Effector CD4-positive, alpha-beta T cell (primary cell): Measurements from ENCODE around the gene RSKR.
A peak's percentile ranks its signal among the peaks of the same experiment; 100 is the strongest.
"Not testable (repeated sequence)": the region's sequence is repeated elsewhere in the genome, so short reads cannot be mapped to it uniquely, and the experiment has no call there.

Experiments
- DNase-seq: peaks from one replicate; pipeline ENCODE4 v3.0.0-alpha.2; 2020

Gene RSKR

DNA sequence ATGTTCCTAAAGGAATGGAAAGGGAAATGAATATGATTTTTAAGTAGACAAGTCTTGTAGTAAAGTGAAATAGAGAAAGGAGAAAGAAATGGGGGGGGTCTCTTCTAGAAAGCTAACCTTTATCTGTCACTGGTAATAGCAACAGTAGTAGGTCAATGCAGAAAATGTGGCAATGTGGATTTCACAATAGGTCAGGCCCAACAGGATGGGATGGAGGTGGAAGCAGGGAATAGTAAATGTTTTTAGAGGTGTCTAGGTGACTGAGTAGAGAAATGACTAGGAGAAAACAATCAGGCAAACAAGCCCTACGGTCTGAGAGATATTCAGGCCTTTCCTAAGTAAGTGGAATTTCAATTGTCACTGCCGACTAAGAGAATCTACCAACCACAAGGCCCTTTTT lies 6.0 kb upstream of the RSKR start:
- no peak for DNase-seq

DNA sequence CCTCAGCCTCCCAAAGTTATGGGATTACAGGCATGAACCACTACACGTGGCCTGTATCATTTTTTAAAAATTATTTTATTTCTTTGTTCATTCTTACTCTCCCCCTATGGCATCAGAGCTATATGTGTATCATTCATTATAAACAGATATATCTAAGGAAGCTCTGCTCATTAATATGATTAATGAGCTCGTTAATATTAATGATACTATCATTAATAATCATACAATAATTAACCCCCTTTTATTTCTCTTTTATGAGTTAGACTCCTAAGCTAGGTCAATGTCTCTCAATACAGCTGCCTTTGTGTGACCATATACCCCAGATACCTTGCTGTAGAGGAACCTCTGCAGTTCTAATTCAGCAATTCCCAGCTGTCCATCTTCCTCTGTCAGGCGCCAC lies 4.5 kb upstream of the RSKR start:
- DNase-seq, result no peak

DNA sequence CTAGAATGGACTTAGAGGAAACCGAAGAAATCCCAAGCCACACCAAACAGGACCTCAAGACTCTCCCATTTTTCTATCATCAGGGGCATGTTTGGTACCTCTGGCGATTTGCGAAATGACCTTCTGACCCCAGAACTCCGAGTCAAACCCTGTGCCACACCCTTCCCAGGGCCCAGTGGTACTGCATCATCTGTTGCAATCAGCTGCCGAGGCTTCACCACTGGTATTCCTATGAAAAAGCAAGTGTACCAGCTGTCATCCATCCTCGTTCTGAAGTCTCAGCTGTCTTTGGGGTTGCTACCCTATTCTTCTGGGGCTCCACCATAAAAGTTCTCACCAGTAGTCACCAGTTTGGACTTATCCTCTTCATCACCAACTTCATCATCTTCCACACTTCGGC lies 2.3 kb upstream of the RSKR start:
- DNase-seq, result no peak

DNA sequence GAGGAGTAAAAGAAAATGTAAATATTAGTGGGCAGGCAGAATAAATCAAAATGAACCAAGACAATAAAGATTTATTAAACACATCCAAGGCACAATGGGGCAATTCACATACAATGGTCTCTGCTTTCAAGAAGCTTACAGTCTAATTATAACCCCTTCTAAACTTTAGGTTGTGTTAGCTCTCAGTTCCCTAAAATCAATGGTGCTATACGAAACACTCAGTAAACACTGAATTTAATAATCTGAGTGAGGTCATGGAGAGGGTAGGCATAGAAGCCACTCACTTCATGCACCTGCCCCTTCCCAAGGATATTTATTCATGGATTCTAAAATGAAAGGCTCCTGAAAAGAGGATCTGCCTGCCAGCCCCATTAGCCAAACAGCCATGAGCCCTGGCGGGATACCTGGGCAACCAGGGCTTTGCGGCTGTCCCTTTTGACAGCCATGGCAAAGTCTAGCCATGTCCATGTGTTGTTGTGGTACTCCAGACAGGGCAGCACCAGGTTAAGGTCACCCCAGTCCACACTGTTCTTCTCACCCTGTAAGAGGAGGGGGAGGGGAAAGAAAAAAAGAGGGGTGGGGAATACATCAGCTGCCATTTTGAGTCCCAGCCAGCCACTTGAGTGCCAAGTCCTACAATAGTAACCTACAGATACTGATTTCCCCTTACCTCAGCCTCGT lies 1.4 kb upstream of the RSKR start:
- DNase-seq, result no peak

DNA sequence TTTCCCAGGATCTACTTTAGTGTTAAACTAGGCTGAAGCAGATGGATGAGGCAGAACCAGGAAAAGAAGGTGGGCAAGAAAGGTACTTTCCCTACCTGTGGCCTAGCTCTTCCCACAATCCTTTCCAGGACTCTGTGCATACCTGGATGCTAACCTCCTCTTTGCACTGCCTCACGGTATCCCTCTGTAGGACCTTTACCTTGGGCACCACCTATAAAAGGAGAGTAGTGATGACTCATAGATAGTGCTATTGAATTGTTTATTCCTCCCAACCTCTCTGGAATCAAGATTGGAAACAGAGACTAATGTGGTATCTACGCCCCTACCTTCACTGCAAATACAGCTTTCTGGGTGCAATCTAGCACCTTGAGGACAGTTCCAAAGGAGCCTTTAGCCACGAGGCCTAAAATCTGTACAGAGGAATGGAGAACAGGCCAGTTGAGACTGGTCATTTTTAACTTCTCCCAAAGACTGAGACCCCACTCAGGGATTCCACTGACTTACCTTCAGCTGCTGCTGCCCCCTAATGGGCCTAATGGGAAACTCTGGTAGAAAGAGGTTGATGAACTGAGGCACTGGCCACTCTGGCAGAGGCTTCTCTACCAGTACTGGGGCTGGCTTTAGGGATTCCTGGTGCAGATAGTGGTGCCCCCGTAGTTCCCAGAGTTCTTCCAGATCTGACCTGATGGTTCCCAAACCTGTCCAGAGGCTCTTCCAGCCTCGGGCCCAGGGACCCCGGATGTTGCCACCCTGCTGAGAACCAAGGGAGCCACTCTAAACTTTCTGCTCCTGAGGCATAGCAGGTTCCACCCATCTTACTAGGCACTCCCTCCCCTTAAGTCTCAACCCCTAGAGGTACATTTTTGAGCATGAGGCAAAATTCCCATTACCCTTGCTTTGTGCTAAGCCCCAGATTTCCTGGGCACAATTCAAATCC lies 781 bp downstream of the RSKR start:
- DNase-seq, result peak; percentile 29

DNA sequence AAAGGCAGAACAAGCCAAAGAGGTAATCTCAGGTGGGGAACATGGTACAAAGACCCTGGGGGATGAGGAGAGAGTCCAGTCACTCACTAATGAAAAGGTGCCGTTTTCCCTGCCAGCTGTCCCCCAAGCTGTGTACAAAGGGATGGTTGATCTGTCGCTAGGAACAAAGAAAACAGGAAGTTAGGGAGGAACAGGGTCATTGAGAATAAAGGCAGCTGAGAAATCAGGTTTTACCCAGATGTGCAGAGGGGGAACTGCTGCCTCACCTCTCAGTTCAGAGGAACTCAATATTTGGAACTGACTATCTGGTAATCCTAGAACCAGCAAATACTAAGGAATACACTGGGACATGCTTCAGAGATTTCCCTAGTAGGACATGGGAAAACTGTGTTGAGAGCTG lies 1.5 kb downstream of the RSKR start:
- no peak for DNase-seq

DNA sequence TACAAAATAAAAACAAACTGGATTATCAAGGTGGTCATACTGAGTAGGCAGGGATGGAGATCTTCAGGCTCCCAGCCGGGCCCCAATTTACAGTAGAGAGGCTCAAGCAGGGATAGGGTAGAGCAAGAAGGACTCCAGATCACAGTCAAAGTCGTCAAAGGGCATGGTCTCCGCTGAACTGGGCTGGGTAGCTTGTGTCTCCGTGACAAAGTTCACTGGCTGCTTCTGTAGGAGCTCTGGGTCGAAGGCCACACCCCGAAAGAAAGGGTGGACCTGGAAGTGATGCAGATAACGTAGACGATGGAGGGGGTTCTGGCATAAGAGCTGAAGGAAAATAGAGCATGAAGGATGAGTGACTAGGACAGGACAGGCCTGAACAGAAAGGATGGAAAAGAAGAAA lies 3.6 kb downstream of the RSKR start:
- no peak for DNase-seq

DNA sequence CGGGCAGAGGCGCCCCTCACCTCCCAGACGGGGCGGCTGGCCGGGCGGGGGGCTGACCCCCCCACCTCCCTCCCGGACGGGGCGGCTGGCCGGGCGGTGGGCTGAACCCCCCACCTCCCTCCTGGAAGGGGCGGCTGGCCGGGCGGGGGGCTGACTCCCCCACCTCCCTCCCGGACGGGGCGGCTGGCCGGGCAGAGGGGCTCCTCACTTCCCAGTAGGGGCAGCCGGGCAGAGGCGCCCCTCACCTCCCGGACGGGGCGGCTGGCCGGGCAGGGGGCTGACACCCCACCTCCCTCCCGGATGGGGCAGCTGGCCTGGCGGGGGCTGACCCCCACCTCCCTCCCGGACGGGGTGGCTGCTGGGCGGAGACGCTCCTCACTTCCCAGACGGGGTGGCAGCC lies 10.0 kb downstream of the RSKR start:
- not testable (repeated sequence) for DNase-seq

DNA sequence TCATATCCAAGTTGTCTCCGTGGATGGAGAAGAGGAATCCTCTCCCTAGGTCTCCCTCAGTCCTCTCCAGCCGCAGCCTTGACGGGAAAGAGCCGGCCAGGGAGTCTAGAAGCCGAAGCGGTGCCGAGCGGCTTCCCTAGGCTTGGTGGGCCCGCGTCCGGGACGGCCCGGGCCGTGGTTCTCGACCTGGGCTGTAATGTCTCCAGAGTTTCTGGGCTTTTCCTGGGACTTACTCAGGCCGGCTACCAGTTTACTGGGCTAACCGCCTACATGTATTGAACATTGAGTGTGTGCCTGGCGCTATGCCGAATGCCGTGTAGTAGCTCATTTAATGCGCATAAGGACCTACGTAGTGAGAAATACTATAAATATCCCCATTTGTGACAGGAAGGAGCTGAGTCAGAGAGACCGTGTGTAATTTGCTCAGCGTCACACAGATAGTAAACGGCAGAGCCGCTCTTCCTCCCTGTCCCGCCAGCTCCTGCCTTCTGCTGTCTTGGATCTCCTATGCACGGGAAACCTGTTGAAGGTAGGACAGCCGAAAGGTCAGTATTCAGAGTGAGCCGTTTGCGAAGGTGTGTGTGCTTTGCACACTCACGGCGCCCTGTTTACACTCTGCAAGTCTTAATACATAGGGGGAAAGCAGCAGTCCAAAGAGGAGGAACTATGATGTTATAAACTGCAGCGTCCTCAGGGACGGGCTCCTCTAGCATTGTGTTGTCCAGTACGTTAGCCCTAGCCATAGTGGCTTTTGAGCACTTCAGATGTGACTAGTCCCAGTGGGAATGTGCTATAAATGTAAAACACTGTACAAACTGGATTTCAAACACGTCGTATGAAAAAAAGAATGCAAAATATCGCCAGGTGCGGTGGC lies 14.4 kb downstream of the RSKR start:
- peak; percentile 52 for DNase-seq

DNA sequence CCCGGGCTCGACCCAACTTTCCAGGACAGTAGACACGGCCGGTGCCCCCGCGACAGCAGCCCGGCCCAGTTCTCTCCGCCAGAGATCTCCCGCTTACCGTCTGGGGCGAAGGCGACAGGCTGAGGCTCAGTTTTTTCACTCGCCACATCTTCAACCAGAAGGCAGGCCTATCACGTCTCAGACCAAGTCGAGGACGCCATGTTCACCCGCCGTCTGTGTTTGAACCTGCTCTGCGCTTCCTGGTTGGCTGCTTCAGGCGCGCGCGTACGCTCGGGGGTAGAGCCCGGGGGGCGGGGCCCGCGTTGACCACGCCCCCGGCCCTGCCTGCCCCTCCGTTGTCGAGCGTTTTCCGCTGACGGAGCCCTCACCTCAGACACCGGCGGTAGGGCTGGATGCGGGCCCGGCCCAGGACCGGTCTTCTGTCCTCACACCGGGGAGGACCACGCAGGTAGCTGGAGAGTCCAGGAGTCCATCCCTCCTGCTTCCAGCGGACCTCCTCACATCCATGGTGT lies 15.1 kb downstream of the RSKR start, which contains the start of gene SPAG5:
Gene SPAG5, minus strand, starts transcription at position 227 of the 512 bp plus-strand sequence. Its CDS starts 79 bp downstream, at position 148.
- DNase-seq, result peak; percentile 92

DNA sequence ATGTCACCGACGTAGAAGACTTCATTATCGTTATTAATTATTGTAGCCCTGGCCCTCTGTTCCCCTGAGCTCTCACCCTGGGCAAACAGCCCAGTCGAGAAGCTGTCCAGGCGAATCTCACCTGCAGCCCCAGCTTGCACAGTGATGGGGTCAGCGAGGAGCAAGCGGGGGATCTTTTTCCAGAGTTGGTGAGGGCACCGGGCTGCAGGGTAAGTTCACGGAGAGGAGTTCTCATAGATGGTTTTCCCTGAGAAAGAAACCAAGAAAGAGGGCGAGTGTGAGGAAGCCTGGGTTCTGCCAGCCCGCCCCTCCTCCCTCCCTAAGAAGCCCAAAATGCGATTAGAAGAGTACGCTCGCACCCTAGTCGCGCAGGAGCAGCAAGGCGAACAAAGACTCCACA lies 15.6 kb downstream of the RSKR start:
- DNase-seq, result no peak

DNA sequence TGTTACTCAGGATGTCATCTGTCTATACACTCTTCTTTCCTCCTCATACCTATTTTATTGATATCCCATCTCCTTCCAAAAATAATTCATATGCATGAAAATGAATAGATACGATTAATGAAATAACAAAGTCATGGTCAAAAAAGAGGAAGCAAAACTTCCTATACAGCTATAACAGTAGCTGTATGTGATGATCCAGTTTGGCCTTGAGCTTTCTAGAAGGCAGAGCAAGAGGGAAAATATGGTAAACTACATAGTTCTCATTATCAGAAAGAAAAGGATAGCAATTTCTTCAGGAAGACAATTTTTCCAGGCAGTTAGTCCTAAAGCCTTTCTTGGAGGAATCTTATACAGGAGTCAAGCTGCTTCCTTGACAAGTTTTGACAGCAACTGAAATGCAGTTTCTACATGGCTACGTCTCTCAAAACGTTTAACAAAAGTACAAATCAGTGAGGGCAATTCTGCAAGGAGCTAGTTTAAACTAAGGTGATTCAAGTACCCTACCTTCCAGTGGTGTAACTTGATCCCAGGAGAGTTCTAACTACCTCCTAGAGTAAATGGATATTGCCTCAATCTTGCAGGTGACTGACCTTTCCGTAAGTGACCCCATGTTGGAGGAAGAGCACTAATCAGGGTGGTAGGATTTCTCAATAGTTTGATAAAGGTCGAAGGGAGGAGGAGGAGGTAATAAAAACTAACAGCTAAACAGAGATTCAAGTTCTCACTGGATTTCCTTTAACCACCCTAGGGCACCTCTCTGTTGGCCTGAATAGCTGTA lies 16.2 kb downstream of the RSKR start:
- DNase-seq, result no peak

DNA sequence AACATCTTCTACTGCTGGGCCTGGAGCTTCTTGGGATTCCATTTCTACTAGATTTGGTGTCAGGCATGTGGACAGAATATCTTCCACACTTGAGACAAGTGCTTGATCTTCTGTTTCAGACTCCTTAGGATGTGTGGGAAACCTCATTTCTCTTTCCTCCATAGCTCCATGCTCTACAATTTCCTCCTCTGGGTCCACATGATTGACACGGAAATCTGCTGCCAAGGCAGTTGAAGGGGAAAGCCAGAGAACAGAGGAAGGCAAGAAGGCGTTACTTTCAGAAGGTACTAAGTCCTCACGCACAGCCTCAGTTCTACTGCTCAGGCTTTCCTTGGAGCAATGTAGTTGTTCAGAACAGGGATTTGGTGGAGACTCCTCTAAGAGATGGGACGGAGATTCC lies 21.7 kb downstream of the RSKR start:
- no peak for DNase-seq

DNA sequence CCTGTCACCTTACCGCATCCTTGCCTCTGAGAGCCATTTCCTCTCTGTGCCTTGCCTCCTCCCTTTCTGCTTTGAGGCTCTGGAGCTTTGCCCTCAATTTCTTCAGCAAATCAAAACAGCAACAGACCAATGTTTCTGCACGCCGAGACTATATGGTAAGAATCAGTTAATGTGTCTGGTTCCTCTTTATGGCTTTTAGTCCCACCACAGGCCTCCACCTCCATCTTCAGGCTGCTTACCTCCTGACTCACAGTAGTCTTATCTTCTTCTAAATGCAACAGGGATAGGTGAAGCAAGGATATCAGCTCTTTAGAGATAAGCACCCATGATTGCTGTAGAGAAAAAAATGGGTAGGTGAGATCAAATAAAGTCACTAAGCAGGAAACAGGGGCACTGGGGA lies 28.1 kb downstream of the RSKR start:
- no peak for DNase-seq

DNA sequence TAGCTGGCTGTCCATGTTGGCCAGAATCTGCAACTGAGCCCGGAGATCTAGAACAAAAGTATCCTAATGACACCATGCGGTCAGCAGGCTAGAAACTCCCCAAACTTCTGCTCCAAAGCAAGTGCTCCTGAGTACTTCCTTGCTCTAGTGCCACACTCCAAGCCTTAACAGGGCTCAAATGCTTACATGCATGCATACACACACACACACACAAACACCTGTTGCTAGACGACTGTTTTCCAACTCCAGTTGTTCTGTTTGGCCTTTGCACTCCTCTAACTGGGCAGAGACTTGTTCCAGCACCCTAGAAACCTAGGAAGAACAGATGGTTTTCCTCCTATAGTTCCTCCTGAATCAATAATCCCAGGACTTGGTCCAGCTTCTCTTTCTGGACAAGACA lies 29.6 kb downstream of the RSKR start:
- DNase-seq, result no peak

DNA sequence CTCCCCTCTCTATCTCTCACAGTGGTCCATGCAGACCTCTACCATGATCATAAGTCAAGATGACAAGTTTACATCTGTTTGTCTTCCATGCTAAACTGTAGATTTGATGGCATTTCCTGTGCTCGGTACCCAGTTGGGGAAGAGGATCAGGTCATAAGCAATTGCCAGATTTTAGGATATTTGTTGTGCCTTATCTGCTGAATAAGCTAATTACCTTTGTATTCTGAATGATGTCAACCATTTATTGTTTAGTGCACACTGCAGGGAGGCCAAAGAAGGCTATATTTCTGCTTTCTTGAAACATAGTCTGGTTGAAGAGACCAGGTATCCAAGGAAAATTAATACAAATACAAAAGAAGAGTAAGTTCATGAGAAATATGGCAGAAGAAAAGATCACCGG lies 31.5 kb downstream of the RSKR start:
- no peak for DNase-seq

DNA sequence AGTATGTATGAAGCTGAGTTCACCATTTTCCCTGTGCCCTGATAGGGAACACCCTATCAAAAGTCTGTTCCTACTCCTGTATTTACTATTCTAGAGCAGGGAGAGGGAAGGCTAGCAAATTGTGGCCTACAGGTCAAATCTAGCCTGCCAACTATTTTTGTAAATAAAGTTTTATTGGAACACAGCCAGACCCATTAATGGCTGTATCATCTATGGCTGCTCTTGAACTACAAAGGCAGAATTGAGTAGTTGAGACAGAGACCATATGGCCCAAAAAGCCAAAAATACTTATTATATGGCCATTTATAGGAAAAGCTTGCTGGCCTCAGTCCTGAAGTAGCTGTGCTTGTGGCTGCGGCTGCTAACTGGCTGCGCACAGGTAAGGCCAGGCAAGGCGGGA lies 33.0 kb downstream of the RSKR start:
- no peak for DNase-seq

DNA sequence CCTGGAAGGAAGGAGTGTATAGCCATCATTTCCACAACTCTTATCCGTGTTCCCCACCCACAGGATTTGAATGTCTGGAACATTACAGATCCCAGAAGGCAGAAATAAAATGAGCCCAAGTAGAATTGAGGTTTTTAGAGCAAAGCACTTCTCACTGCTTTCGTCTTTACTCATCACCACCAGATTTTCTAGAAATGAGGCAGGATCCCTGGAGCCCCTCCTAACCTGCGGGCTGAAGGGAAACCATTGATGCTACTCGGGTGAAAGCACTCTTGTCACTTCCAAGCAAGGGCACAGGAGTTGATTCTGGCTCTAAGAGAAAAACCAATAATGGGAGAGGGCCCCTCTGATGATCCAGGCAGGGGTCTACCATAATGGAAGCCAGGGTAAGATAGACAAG lies 34.5 kb downstream of the RSKR start:
- no peak for DNase-seq

DNA sequence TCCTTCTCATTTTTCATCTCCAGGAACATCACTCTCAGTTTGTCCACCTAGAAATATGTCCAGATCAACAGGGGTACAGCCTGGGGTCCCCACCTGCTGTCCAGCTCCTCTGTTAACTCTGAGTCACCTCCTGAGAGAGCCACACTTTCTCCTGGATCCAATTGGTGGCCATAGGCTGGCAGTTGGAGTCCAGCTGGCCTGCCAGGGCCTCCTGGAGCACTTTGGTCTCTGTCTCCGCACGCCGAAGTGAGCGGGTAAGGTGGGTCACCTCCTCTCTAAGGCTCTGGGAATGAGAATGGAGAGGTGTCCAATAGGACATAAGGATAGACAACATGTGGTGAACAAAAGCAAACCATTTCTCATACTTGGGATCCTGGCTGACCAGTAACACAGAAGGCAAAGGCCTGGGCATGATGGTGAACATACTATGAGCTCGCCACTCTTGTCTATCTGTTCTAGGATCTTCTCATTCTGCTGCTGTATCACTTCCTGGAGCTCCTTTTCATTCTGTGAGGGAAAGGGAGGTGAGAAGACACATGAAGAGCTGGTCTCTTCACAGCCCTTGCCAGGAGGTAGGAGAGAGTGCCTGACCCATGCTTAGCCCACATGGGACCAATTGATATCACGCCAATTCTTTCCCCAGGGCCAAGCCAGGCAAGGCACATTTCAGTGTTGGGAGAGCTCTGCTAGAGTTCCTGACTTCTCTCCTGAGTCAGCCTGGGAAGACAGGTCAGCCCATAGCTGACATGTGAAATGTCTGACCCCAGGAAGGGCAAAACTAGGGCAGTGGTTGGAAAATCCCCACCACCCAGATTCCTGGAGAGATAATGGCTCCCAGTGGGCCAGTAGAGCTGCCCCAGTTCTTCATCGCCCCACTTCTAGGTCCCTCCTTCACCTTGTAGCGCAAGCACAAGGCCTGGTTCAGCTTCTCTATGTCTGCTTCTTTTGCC lies 35.5 kb downstream of the RSKR start:
- DNase-seq, result no peak

DNA sequence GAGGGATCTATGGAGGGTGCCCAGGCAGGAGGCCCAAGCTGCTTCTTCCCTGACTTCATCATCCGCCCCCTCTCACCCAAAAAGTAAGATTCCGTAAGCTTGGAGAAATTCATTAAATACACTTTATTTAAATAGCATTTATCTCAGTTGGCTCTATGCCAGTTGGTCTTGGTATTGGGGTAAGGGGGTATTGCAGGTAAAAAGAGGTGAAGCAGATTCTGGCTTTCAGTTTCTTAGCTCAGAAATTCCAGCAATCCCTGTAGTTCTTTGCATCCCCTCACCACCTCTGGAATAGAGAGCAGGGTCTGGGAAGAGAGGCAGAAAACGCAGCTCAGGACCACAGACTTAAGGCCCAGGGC lies 36.5 kb downstream of the RSKR start:
- no peak for DNase-seq
